Lower leg skin (tissue), 3 donors: Measurements from ENCODE around the gene PLK5.

ENCODE experiments used
- POLR2A ChIP-seq, 2 donors: fragments of 450-650 bp; IDR thresholded peaks; one replicate each; pipeline ENCODE4 v1.6.1; 2016 to 2017; ENCODE audit warnings: antibody characterized with exemption in 2 of 2, mild to moderate bottlenecking in 1 of 2, moderate library complexity in 1 of 2
- TF ChIP-seq, protein P1 (sequence below), 3 donors: fragments of 450-650 bp; IDR thresholded peaks; one replicate each; pipeline ENCODE4 v1.5.1; 2016; ENCODE audit warnings: antibody characterized with exemption in 3 of 3, mild to moderate bottlenecking in 3 of 3, moderate library complexity in 2 of 3

GRCh38 chr19:1524287-1524971, 552 bp downstream of the PLK5 start:
- TF ChIP-seq POLR2A (IDR thresholded peaks at IDR 0.05) = no peak
- TF ChIP-seq, protein P1, sequence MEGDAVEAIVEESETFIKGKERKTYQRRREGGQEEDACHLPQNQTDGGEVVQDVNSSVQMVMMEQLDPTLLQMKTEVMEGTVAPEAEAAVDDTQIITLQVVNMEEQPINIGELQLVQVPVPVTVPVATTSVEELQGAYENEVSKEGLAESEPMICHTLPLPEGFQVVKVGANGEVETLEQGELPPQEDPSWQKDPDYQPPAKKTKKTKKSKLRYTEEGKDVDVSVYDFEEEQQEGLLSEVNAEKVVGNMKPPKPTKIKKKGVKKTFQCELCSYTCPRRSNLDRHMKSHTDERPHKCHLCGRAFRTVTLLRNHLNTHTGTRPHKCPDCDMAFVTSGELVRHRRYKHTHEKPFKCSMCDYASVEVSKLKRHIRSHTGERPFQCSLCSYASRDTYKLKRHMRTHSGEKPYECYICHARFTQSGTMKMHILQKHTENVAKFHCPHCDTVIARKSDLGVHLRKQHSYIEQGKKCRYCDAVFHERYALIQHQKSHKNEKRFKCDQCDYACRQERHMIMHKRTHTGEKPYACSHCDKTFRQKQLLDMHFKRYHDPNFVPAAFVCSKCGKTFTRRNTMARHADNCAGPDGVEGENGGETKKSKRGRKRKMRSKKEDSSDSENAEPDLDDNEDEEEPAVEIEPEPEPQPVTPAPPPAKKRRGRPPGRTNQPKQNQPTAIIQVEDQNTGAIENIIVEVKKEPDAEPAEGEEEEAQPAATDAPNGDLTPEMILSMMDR (IDR thresholded peaks at IDR 0.05) = no peak
